ENCODE data around the gene ABCC6. TPM values are rescaled to one million over a fixed set of nuclear protein-coding genes. Genes with fewer than 3 reads are reported as not detected.

Gene ABCC6
- total RNA-seq, 1 experiment from 2014 or later: 44.6 TPM

- H3K36me3 Mint-ChIP-seq (ENCODE audit: insufficient read depth, unreplicated experiment): peaks cover 38% of the 10 kb centered on the region
- POLR2A ChIA-PET: no interaction called here
- intact Hi-C loops (cut with micrococcal nuclease; ENCODE audit: unreplicated experiment): no loop called here
Observed at GRCh38 chr16:16122264-16122663, 101.0 kb downstream of the ABCC6 start.

GRCh38 chr16:16121185-16121727 is 102.0 kb downstream of the ABCC6 start:
- CTCF ChIA-PET: no interaction called here
- POLR2A ChIA-PET: no interaction called here
- Mint-ChIP-seq H3K4me3 (ENCODE audit: unreplicated experiment) (no peak overlapping the region), H3K27ac (ENCODE audit: unreplicated experiment) (no peak overlapping the region), H3K36me3 (ENCODE audit: insufficient read depth, unreplicated experiment) (peaks cover 48% of the 10 kb centered on the region), H3K27me3 (ENCODE audit: insufficient read depth, unreplicated experiment) (no peaks in the 10 kb centered on the region), H3K9me3 (ENCODE audit: unreplicated experiment) (peaks cover 9% of the 10 kb centered on the region), H3K4me1 (ENCODE audit: low read depth, unreplicated experiment) (no peaks in the 10 kb centered on the region)
- intact Hi-C loops (cut with micrococcal nuclease; ENCODE audit: unreplicated experiment): no loop called here
- BruUV-seq (replicated peaks): no TSS peak
- H3K4me1 ChIP-seq: no peaks in the 10 kb centered on the region
- no peak overlapping the region for H3K4me3 ChIP-seq (ENCODE audit: low read depth, low read length)
- no peaks in the 10 kb centered on the region for H3K36me3 ChIP-seq (ENCODE audit: control insufficient read depth, insufficient read depth, low read length)
- no peaks in the 10 kb centered on the region for H3K27me3 ChIP-seq (replicated peaks; ENCODE audit: control insufficient read depth, insufficient read depth, low read length)
- H3K9me3 ChIP-seq: no peaks in the 10 kb centered on the region
- TF ChIP-seq, protein P1, sequence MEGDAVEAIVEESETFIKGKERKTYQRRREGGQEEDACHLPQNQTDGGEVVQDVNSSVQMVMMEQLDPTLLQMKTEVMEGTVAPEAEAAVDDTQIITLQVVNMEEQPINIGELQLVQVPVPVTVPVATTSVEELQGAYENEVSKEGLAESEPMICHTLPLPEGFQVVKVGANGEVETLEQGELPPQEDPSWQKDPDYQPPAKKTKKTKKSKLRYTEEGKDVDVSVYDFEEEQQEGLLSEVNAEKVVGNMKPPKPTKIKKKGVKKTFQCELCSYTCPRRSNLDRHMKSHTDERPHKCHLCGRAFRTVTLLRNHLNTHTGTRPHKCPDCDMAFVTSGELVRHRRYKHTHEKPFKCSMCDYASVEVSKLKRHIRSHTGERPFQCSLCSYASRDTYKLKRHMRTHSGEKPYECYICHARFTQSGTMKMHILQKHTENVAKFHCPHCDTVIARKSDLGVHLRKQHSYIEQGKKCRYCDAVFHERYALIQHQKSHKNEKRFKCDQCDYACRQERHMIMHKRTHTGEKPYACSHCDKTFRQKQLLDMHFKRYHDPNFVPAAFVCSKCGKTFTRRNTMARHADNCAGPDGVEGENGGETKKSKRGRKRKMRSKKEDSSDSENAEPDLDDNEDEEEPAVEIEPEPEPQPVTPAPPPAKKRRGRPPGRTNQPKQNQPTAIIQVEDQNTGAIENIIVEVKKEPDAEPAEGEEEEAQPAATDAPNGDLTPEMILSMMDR (IDR thresholded peaks at IDR 0.05; ENCODE audit: insufficient read depth in 1 of 2, low read depth in 1 of 2, low read length in 1 of 2, severe bottlenecking in 1 of 2, unreplicated experiment in 1 of 2): no peak
- no peak for DNase-seq

More at GRCh38 chr16:16122264-16122663, 101.0 kb downstream of the ABCC6 start:
- no TSS peak for BruUV-seq (replicated peaks)
- H3K27ac Mint-ChIP-seq (ENCODE audit: unreplicated experiment): no peak overlapping the region
- no peak overlapping the region for H3K4me3 Mint-ChIP-seq (ENCODE audit: unreplicated experiment)
- no peaks in the 10 kb centered on the region for H3K27me3 Mint-ChIP-seq (ENCODE audit: insufficient read depth, unreplicated experiment)
- H3K4me3 ChIP-seq (ENCODE audit: low read depth, low read length): no peak overlapping the region
- no peaks in the 10 kb centered on the region for H3K4me1 ChIP-seq
- H3K36me3 ChIP-seq (ENCODE audit: control insufficient read depth, insufficient read depth, low read length): no peaks in the 10 kb centered on the region
- no peaks in the 10 kb centered on the region for H3K27me3 ChIP-seq (replicated peaks; ENCODE audit: control insufficient read depth, insufficient read depth, low read length)
- peaks cover 9% of the 10 kb centered on the region for H3K9me3 Mint-ChIP-seq (ENCODE audit: unreplicated experiment)
- CTCF ChIA-PET: no interaction called here
- no peak for DNase-seq
- TF ChIP-seq, protein P1 (IDR thresholded peaks at IDR 0.05; ENCODE audit: insufficient read depth in 1 of 2, low read depth in 1 of 2, low read length in 1 of 2, severe bottlenecking in 1 of 2, unreplicated experiment in 1 of 2): no peak
- no peaks in the 10 kb centered on the region for H3K9me3 ChIP-seq
- no peaks in the 10 kb centered on the region for H3K4me1 Mint-ChIP-seq (ENCODE audit: low read depth, unreplicated experiment)

GRCh38 chr16:16120382-16121184 is 102.7 kb downstream of the ABCC6 start:
- intact Hi-C loops (cut with micrococcal nuclease; ENCODE audit: unreplicated experiment): no loop called here
- Histone ChIP-seq H3K9me3 (no peaks in the 10 kb centered on the region), H3K36me3 (ENCODE audit: control insufficient read depth, insufficient read depth, low read length) (no peaks in the 10 kb centered on the region), H3K4me1 (no peaks in the 10 kb centered on the region), H3K4me3 (ENCODE audit: low read depth, low read length) (no peak overlapping the region), H3K27me3 (replicated peaks; ENCODE audit: control insufficient read depth, insufficient read depth, low read length) (no peaks in the 10 kb centered on the region)
- H3K4me3 Mint-ChIP-seq (ENCODE audit: unreplicated experiment): no peak overlapping the region
- POLR2A ChIA-PET: no interaction called here
- BruUV-seq (replicated peaks): no TSS peak
- peaks cover 9% of the 10 kb centered on the region for H3K9me3 Mint-ChIP-seq (ENCODE audit: unreplicated experiment)
- H3K27ac Mint-ChIP-seq (ENCODE audit: unreplicated experiment): no peak overlapping the region
- no peaks in the 10 kb centered on the region for H3K27me3 Mint-ChIP-seq (ENCODE audit: insufficient read depth, unreplicated experiment)
- CTCF ChIA-PET: no interaction called here
- no peaks in the 10 kb centered on the region for H3K4me1 Mint-ChIP-seq (ENCODE audit: low read depth, unreplicated experiment)
- no peak for DNase-seq
- TF ChIP-seq, protein P1 (IDR thresholded peaks at IDR 0.05; ENCODE audit: insufficient read depth in 1 of 2, low read depth in 1 of 2, low read length in 1 of 2, severe bottlenecking in 1 of 2, unreplicated experiment in 1 of 2): no peak
- peaks cover 54% of the 10 kb centered on the region for H3K36me3 Mint-ChIP-seq (ENCODE audit: insufficient read depth, unreplicated experiment)

Measured in Caco-2 (cell line).